SK-N-SH (cell line): ENCODE data around the gene ELMO2.

Experiments used
- JUND ChIP-seq: IDR thresholded peaks from 2 replicates; pipeline ENCODE4 v1.4.0; 2012
- YY1 ChIP-seq: IDR thresholded peaks from 2 replicates; pipeline ENCODE4 v1.4.0; 2012; ENCODE audit warnings: low read depth, mild to moderate bottlenecking
- TF ChIP-seq, protein P1 (sequence below): fragments of 200-600 bp; sonication (generic); IDR thresholded peaks from 2 replicates; pipeline ENCODE4 v1.6.1; 2017; ENCODE audit warnings: antibody characterized with exemption, mild to moderate bottlenecking, moderate library complexity

DNA sequence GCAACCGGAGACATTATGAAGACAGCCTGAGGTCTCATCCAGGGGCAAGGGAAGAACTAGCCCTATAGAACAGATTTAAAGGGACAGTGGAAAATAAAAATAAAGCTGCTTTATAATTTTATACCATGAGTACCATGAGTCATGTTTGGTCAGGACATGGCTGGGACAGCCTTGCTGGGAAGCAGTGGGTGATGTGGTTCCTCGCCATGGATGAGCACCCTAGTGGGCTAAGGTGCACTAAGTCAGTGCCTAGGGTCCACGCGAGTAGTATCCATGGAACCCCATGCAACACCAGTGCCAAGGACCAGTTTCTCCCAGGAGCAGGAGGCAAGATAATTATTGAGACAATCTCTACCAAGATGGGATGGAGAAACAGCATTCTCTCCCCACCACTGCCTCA is 33.4 kb upstream of the ELMO2 start:
- TF ChIP-seq, protein P1, sequence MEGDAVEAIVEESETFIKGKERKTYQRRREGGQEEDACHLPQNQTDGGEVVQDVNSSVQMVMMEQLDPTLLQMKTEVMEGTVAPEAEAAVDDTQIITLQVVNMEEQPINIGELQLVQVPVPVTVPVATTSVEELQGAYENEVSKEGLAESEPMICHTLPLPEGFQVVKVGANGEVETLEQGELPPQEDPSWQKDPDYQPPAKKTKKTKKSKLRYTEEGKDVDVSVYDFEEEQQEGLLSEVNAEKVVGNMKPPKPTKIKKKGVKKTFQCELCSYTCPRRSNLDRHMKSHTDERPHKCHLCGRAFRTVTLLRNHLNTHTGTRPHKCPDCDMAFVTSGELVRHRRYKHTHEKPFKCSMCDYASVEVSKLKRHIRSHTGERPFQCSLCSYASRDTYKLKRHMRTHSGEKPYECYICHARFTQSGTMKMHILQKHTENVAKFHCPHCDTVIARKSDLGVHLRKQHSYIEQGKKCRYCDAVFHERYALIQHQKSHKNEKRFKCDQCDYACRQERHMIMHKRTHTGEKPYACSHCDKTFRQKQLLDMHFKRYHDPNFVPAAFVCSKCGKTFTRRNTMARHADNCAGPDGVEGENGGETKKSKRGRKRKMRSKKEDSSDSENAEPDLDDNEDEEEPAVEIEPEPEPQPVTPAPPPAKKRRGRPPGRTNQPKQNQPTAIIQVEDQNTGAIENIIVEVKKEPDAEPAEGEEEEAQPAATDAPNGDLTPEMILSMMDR = no peak
- TF ChIP-seq JUND (no peak), YY1 (no peak)
